H7 (cell line): ENCODE measurements around the gene PLEKHG4. TPM values are rescaled to one million over a fixed set of nuclear protein-coding genes. Genes with fewer than 3 reads are reported as not detected.
A peak's percentile ranks its signal among the peaks of the same experiment; 100 is the strongest.

Experiments used
- DNase-seq: peaks from one replicate; pipeline ENCODE4 v3.0.0; 2012
- H3K27me3 ChIP-seq: 2 replicates; pipeline ENCODE4 v1.6.0; 2011; ENCODE audit warnings: mild to moderate bottlenecking, low read length; ENCODE audit not compliant: control insufficient read depth, insufficient read depth
- H3K36me3 ChIP-seq: replicated peaks from 2 replicates; pipeline ENCODE4 v1.5.1; 2011; ENCODE audit warnings: low read length; ENCODE audit not compliant: control insufficient read depth, insufficient read depth
- H3K4me3 ChIP-seq: 2 replicates; pipeline ENCODE4 v1.5.1; 2011; ENCODE audit warnings: low read depth, mild to moderate bottlenecking, control low read depth, low read length, moderate library complexity; ENCODE audit not compliant: insufficient read depth
- total RNA-seq: library from RNA; depleted of rRNA; stranded (reverse); fragments of >200 nt; shearing (Covaris generic); gene quantifications from 2 replicates; pipeline ENCODE4 v1.2.3, GENCODE V29; 2014; rRNA removed

The PLEKHG4 gene
- 9.6 and 15.0 TPM in 2 replicates for total RNA-seq

- H3K36me3 ChIP-seq: no peaks in the 10 kb centered on the region; the same call in 1 of the 2 replicates
- DNase-seq: peak; percentile 96
- H3K27me3 ChIP-seq: peaks cover 9% of the 10 kb centered on the region
- peak within 1 kb of the TSS; percentile 67 for H3K4me3 ChIP-seq
These were observed at the start of gene PLEKHG4 for GRCh38 chr16:67279296-67280089. TSS of gene PLEKHG4 (plus strand) at chr16:67279532. CDS start at chr16:67280045, 513 bp downstream.

DNA sequence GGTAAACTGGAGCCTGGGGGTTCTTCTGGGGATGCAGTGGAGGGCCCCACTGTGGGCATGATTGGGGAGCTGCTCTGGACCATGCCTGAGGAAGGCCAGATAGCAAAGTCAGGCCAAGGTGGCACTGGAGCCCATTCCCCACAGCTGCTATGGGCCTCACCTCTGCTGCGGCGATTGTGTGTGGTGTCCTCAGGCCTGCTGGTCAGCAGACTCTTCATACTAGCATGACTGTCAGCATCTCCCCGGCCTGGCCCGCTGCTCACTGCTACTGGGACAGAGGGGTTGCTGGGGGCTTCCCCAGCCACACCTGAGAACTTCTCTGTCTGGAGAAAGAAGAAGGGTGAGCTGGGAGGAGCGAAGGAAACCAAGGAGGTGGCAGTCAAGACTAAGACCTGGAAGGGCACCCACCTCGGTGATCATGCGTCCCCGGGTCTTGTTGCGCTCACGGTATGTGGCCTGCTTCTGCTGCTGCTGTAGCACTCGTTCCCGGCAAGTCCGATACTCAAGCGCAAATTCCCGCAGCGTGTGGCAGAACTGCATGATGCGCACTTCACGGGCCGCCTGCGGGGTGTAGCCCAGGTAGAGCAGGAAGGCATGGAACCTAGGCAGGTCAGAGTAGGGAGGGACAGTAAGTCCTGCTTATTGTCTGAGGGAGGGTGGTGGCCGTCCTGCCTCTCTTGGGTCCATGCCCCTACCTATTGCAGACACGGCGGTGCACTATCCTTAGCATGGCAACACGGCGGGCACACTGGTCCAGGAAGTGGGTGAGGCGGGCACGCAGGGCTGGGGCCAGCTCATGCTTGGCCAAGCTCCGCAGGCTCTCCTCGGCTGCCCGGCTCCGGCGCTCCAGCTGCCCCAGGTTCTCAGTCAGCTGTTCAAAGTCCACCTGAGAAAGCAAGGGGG, 49.2 kb upstream of the PLEKHG4 start:
- no peak overlapping the region for H3K4me3 ChIP-seq
- H3K27me3 ChIP-seq: no peaks in the 10 kb centered on the region
- peaks cover 37% of the 10 kb centered on the region for H3K36me3 ChIP-seq
- no peak for DNase-seq

DNA sequence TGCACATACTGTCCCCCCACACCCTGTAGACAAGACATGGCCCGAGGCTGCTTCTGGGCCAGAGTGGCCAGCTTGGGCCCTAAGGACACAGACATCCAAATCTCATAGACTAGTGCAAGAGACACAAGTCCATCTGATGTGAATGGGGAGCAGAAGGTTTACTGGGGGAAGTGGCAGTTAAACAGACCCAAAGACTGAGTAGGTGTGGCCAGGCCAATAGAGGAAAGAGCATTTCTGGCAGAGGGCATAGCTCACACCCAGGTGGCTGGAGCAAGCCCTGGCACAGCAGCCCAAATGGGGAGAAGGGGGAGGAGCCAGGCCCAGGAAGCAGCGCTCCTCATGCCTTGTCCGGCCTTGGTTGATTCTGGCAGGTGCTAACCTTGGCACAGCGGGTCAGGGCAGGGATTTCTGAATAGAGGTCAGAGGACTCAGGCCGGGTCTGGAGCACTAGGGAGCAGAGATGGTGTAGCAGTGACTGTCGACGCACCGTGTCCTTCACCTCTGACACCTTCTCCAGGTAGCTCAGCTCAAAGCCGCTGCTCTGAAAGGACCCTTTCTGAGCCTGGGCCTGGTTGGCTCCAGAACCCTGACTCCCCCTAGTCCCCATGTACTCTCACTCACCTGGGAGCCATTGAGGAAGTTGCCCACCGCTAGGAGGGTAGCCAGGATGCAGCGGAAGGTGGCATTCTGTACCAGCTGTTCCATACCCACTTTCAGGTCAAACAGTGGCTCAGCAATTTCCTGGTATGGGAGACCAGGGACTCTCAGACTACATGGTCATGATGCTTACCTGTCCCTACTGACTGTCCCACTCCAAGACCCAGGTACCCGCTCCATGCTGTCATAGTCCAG, 48.3 kb upstream of the PLEKHG4 start:
- H3K36me3 ChIP-seq: peaks cover 41% of the 10 kb centered on the region
- no peak for DNase-seq
- no peaks in the 10 kb centered on the region for H3K27me3 ChIP-seq
- H3K4me3 ChIP-seq: no peak overlapping the region

GRCh38 chr16:67233596-67233995, 45.7 kb upstream of the PLEKHG4 start:
- Histone ChIP-seq H3K36me3 (peaks cover 46% of the 10 kb centered on the region), H3K27me3 (no peaks in the 10 kb centered on the region), H3K4me3 (no peak overlapping the region)
- no peak for DNase-seq

DNA sequence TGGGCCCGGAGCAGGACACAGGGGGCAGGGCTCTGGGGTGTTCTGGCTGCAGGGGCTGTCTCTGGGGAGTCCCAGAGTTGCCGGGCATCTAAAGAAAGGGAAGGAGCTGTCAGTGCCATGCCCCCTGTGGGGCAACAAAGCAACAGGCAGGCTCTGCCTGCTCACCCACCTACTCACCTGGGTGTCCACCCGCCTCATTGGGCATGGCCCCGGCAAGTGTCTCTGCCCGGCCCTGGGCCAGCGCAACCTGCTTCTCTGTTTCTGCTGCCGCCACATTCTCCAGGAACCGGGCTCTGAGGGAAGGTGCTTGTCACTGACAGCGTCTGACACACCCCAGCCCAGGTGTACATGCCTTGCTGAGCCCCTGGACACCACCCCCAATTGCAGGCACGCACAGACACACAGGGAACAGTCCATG, 45.1 kb upstream of the PLEKHG4 start:
- Histone ChIP-seq H3K36me3 (peaks cover 43% of the 10 kb centered on the region), H3K4me3 (no peak overlapping the region), H3K27me3 (no peaks in the 10 kb centered on the region)
- no peak for DNase-seq

DNA sequence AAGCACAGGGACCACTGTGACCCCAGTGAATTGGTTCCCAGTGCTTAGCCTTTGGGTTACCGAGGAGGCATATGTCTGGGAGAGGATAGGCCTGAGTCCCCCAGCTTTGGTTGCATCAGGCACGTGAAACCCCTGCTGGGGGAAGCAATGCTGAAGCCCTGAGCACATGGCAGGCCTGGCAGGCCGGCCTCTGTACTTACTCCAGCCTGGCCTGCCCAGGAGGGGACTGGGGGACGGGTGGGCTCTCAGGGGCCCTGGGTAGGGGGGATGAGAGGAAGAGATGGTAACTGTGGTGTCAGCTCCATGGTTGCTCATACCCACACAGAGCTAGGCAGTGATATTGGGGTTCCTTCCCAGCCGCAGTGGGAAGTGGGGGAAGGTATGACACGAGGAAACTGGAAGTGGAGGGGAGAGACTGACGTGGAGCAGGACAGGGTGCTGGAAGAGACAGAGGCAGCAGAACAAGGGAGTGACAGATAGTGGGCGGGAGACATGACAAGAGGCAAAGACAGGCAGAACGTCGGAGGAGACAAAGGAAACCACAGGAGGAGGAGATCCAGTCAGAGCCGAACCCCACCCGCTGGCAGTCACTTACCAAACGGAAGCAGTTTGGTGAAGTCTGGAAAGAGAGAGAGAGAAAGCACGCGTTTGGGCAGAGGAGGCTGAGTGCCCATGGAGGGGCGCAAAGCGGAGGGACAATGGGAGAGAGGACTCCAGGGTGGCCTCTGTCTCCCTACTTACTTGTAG, 43.3 kb upstream of the PLEKHG4 start:
- no peak overlapping the region for H3K4me3 ChIP-seq
- peak; percentile 39 for DNase-seq
- peaks cover 33% of the 10 kb centered on the region for H3K36me3 ChIP-seq
- H3K27me3 ChIP-seq: no peaks in the 10 kb centered on the region

GRCh38 chr16:67236563-67237395, 42.6 kb upstream of the PLEKHG4 start:
- DNase-seq: peak; percentile 100
- Histone ChIP-seq H3K27me3 (no peaks in the 10 kb centered on the region), H3K36me3 (peaks cover 29% of the 10 kb centered on the region), H3K4me3 (no peak overlapping the region)

GRCh38 chr16:67237396-67238277, 41.7 kb upstream of the PLEKHG4 start:
- Histone ChIP-seq H3K27me3 (no peaks in the 10 kb centered on the region), H3K4me3 (no peak overlapping the region), H3K36me3 (peaks cover 27% of the 10 kb centered on the region)
- DNase-seq: no peak

GRCh38 chr16:67238278-67238575, 41.1 kb upstream of the PLEKHG4 start:
- DNase-seq: no peak
- H3K36me3 ChIP-seq: peaks cover 27% of the 10 kb centered on the region
- H3K4me3 ChIP-seq: no peak overlapping the region
- H3K27me3 ChIP-seq: no peaks in the 10 kb centered on the region

GRCh38 chr16:67238806-67239470, 40.4 kb upstream of the PLEKHG4 start:
- Histone ChIP-seq H3K27me3 (no peaks in the 10 kb centered on the region), H3K4me3 (no peak overlapping the region), H3K36me3 (peaks cover 24% of the 10 kb centered on the region)
- DNase-seq: no peak

- DNase-seq: no peak
- no peak overlapping the region for H3K4me3 ChIP-seq
- no peaks in the 10 kb centered on the region for H3K27me3 ChIP-seq
- H3K36me3 ChIP-seq: peaks cover 18% of the 10 kb centered on the region
These were observed 38.8 kb upstream of the PLEKHG4 start for GRCh38 chr16:67240506-67240905.
